ENCODE measurements around the gene KCNC3.

DNA sequence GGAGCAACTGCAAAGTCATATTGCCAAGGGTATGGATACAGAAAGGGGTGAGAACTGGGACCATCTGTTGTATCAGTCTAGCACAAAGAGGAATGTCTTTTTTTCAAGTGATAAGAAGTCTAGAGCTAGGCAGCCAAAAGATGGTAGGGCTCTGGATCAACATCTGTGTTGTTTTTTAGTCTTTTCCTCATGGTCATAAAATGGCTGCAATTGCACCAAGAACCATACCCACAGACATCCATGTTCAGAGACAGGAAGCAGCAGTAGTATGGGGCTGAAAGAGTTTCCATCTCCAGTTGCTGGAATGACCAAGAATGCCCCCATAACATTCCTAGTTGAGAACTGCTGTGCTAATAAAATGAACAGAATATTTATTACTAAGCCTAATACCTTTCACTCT, 25.6 kb downstream of the KCNC3 start:
- TF ChIP-seq, protein P1, sequence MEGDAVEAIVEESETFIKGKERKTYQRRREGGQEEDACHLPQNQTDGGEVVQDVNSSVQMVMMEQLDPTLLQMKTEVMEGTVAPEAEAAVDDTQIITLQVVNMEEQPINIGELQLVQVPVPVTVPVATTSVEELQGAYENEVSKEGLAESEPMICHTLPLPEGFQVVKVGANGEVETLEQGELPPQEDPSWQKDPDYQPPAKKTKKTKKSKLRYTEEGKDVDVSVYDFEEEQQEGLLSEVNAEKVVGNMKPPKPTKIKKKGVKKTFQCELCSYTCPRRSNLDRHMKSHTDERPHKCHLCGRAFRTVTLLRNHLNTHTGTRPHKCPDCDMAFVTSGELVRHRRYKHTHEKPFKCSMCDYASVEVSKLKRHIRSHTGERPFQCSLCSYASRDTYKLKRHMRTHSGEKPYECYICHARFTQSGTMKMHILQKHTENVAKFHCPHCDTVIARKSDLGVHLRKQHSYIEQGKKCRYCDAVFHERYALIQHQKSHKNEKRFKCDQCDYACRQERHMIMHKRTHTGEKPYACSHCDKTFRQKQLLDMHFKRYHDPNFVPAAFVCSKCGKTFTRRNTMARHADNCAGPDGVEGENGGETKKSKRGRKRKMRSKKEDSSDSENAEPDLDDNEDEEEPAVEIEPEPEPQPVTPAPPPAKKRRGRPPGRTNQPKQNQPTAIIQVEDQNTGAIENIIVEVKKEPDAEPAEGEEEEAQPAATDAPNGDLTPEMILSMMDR (tag by site-specific recombination; IDR thresholded peaks at IDR 0.05): no peak
- no peak for TF ChIP-seq ZNF529 (tag by site-specific recombination; IDR thresholded peaks at IDR 0.05; ENCODE audit: insufficient replicate concordance)

Data from HEK293 (cell line).